Thyroid gland (tissue), 4 donors: ENCODE data around the gene LRMDA. TPM values are rescaled to one million over a fixed set of nuclear protein-coding genes. Genes with fewer than 3 reads are reported as not detected.

Experiments
- DNase-seq, 2 donors: peaks; one replicate each; pipeline ENCODE4 v3.0.0-alpha.2; 2019
- H3K27ac ChIP-seq, 3 donors: fragments of 200-600 bp; sonication (generic); 1 replicate in 2 of 3; 2 replicates in 1 of 3; pipeline ENCODE4 v1.5.1; 2016 to 2019; ENCODE audit warnings: mild to moderate bottlenecking in 1 of 3, moderate library complexity in 1 of 3
- H3K27me3 ChIP-seq: fragments of 200-600 bp; sonication (generic); one replicate; pipeline ENCODE4 v1.5.1; 2019
- H3K36me3 ChIP-seq, 2 donors: fragments of 200-600 bp; sonication (generic); one replicate each; pipeline ENCODE4 v1.5.1; 2016 to 2019
- H3K4me1 ChIP-seq, 2 donors: fragments of 200-600 bp; sonication (generic); one replicate each; pipeline ENCODE4 v1.5.1; 2017 to 2019
- H3K4me3 ChIP-seq, 3 donors: fragments of 200-600 bp; sonication (generic); replicated peaks in 1 of 3; 1 replicate in 2 of 3; 2 replicates in 1 of 3; pipeline ENCODE4 v1.5.1; 2016; ENCODE audit warnings: mild to moderate bottlenecking in 1 of 3
- H3K9me3 ChIP-seq: fragments of 200-600 bp; sonication (generic); one replicate; pipeline ENCODE4 v1.5.1; 2017
- POLR2A ChIP-seq, 2 donors: fragments of 450-650 bp; IDR thresholded peaks; one replicate each; pipeline ENCODE4 v1.6.1; 2017; ENCODE audit warnings: antibody characterized with exemption in 2 of 2, mild to moderate bottlenecking in 2 of 2, moderate library complexity in 1 of 2
- WGBS, 2 donors: methylation state at CpG; one replicate each; pipeline ENCODE4 v1.1.5; 2017; 5-methylcytosine and 5-hydroxymethylcytosine counted together
- intact Hi-C: fragments of 100-400 bp; cut with DNase I; formaldehyde crosslinking; loops from one replicate; pipeline ENCODE4 v1.15.1; 2023
- total RNA-seq, 4 donors: library from RNA; depleted of rRNA; stranded (reverse); fragments of >200 nt; gene quantifications; one replicate each; pipeline ENCODE4 v1.2.3, GENCODE V29; 2016
- TF ChIP-seq, protein P1 (sequence below), 6 experiments: fragments of 200-600 bp in 3 of 6; fragments of 450-650 bp in 3 of 6; sonication (generic) in 3 of 6; IDR thresholded peaks; one replicate each; pipeline ENCODE4 v1.5.1; 2016 to 2019; ENCODE audit warnings: antibody characterized with exemption in 6 of 6, mild to moderate bottlenecking in 2 of 6, inconsistent platforms in 1 of 6, moderate library complexity in 1 of 6

The LRMDA gene
- total RNA-seq, 4 donors from 2014 or later: 16.5 to 31.7 (median 23.2) TPM

DNA sequence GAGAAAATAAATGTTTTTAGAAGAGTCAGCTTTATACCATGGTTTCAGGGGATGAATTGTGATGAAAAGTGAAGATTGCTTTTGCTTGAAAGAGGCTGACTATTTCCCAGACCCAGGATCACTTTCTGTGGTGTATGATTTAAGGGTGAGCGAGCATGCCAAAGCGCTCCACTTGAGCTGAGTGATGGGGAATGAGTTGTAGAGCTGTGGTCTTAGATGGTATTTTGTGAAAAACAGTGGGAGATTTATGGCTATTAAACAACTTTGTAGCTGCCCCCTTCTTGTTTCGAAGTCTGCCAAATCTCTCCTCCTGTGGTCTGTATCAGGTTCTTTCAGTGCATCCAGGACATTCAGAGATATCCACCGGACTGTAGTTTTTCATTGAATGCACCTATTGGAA lies 888.2 kb downstream of the LRMDA start:
- DNase-seq: no peak
- Histone ChIP-seq H3K9me3 (no peaks in the 10 kb centered on the region), H3K4me3 (no peak overlapping the region), H3K36me3 (no peaks in the 10 kb centered on the region), H3K4me1 (peaks cover 5 to 8% of the 10 kb centered on the region in 2 donors), H3K27ac (no peak overlapping the region), H3K27me3 (no peaks in the 10 kb centered on the region)
- intact Hi-C loops: no loop called here
- no peak for TF ChIP-seq POLR2A (IDR thresholded peaks at IDR 0.05)
- TF ChIP-seq, protein P1, sequence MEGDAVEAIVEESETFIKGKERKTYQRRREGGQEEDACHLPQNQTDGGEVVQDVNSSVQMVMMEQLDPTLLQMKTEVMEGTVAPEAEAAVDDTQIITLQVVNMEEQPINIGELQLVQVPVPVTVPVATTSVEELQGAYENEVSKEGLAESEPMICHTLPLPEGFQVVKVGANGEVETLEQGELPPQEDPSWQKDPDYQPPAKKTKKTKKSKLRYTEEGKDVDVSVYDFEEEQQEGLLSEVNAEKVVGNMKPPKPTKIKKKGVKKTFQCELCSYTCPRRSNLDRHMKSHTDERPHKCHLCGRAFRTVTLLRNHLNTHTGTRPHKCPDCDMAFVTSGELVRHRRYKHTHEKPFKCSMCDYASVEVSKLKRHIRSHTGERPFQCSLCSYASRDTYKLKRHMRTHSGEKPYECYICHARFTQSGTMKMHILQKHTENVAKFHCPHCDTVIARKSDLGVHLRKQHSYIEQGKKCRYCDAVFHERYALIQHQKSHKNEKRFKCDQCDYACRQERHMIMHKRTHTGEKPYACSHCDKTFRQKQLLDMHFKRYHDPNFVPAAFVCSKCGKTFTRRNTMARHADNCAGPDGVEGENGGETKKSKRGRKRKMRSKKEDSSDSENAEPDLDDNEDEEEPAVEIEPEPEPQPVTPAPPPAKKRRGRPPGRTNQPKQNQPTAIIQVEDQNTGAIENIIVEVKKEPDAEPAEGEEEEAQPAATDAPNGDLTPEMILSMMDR (IDR thresholded peaks at IDR 0.05): no peak
- WGBS, 2 donors: 91 to 99% methylated on average over 4 of the region's 4 CpGs

DNA sequence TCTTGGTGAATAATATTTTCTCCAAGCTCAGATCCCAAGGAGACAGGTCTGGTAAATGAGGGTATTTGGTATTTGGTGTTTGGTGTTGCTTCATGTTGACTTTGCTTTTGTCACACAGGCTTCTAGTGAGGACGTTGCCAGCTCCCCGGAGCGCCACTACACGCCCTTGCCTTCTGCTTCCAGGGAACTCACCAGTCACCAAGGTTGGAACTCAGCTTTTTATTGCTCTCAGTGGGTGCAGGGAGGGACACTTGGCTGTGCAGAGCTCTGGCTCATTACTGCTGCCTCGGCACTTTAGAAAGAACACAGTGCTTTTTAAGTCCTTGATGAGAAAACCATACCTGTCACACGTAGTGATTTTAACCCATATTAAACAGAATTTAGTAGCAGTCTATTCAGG lies 892.9 kb downstream of the LRMDA start:
- Histone ChIP-seq H3K4me1 (peaks cover 5 to 8% of the 10 kb centered on the region in 2 donors), H3K4me3 (no peak overlapping the region), H3K27ac (no peak overlapping the region), H3K9me3 (no peaks in the 10 kb centered on the region), H3K36me3 (no peaks in the 10 kb centered on the region), H3K27me3 (no peaks in the 10 kb centered on the region)
- no peak for TF ChIP-seq POLR2A (IDR thresholded peaks at IDR 0.05)
- TF ChIP-seq, protein P1 (IDR thresholded peaks at IDR 0.05): no peak
- WGBS, 2 donors: 30 to 41% methylated on average over 6 of the region's 6 CpGs
- peak; percentile 73 to 75 for DNase-seq
- intact Hi-C loops: no loop called here

DNA sequence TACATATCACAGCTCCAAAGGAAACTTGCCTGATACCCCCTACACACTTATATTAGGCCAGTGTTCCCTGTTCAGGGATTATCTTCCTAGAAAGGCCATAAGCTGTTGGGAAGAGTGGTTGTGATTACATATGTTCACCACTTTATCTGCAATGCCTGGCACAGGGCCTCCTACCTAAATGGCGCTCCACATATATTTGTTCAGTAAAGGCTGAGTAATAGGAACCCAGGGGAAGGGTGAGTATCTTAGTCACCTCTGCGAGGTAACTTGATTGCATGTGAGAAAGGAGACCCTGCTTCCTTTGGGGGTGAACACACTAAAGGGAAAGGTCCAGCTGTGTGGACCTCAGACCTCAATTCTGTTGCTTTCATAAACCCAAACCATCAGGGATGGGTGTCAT lies 896.0 kb downstream of the LRMDA start:
- WGBS, 2 donors: 80 to 100% methylated on average over 1 to 2 of the region's 2 CpGs

DNA sequence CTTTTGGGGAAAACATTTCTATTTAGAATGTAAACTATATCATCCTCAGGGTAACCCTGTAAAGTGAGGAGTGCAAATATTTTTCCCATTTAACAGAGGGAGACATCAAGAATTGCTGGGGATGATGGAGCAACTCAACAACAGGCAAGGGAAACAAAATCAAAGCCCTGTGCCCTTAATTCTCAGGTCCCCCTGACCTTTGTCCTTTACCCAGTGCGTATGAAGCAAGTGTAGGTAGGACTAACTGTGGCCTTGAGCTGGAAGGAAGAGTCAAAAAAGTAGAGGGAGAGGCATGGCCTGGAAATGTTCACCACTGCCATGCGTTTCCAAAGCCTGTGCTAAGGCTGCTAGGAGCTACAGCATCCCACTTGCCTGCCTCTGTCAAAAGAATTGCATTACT lies 896.9 kb downstream of the LRMDA start:
- intact Hi-C loops: no loop called here
- no peaks in the 10 kb centered on the region for H3K27me3 ChIP-seq
- WGBS, 2 donors: 95 to 100% methylated on average over 2 of the region's 2 CpGs
- peaks cover 5 to 8% of the 10 kb centered on the region in 2 donors for H3K4me1 ChIP-seq
- H3K27ac ChIP-seq: no peak overlapping the region
- DNase-seq: no peak
- H3K4me3 ChIP-seq: no peak overlapping the region
- H3K9me3 ChIP-seq: no peaks in the 10 kb centered on the region
- no peak for TF ChIP-seq POLR2A (IDR thresholded peaks at IDR 0.05)
- TF ChIP-seq, protein P1 (IDR thresholded peaks at IDR 0.05): no peak
- H3K36me3 ChIP-seq: no peaks in the 10 kb centered on the region

More for the DNA sequence above, 896.0 kb downstream of the LRMDA start:
- Histone ChIP-seq H3K9me3 (no peaks in the 10 kb centered on the region), H3K27ac (no peak overlapping the region), H3K27me3 (no peaks in the 10 kb centered on the region), H3K4me3 (no peak overlapping the region), H3K36me3 (no peaks in the 10 kb centered on the region), H3K4me1 (peaks cover 5 to 8% of the 10 kb centered on the region in 2 donors)
- intact Hi-C loops: no loop called here
- TF ChIP-seq, protein P1 (IDR thresholded peaks at IDR 0.05): no peak
- TF ChIP-seq POLR2A (IDR thresholded peaks at IDR 0.05): no peak
- DNase-seq: no peak

DNA sequence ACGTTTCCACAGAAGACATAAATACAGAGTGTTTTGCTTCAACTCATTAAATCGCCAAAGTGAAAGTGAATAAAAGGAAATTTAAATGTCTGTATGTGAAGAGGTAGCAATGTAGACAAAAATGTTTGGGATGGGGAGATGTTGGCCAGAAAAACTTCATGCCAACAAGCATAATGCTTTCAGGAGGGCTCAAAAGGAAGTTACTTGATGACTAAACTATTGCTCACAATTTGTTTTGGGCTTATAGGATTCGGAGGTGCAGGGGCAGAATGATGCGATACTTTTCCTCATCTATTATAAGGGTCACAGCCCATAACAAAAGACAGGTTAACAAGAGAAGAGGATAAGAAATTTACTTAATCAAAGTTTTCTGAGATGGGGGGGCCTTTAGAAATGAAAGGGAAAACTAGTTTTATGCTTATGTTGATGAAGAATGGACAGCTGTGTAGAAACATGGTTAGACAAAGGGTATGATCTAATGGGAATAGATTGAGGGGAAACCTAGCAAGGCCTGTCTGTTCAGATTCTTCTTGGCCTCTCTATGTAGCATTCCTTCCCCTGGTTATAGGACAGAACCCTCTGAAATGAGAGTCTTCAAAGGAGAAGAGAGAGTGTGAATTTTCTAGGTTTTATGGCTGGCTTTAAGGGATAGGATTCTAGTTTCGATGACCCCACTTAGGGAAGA lies 898.6 kb downstream of the LRMDA start:
- WGBS, 2 donors: 89 to 93% methylated on average over 5 of the region's 5 CpGs
- no peaks in the 10 kb centered on the region for H3K9me3 ChIP-seq
- TF ChIP-seq, protein P1 (IDR thresholded peaks at IDR 0.05): no peak
- TF ChIP-seq POLR2A (IDR thresholded peaks at IDR 0.05): no peak
- intact Hi-C loops: no loop called here
- DNase-seq: no peak
- H3K36me3 ChIP-seq: no peaks in the 10 kb centered on the region
- no peaks in the 10 kb centered on the region for H3K4me1 ChIP-seq
- H3K27me3 ChIP-seq: no peaks in the 10 kb centered on the region
- no peak overlapping the region for H3K4me3 ChIP-seq
- H3K27ac ChIP-seq: no peak overlapping the region
